Calu3 (cell line): ENCODE results near the gene CPT1B. TPM values are rescaled to one million over a fixed set of nuclear protein-coding genes. Genes with fewer than 3 reads are reported as not detected.

ENCODE experiments used
- Bru-seq: library from RNA; stranded (reverse); fragments of 400-500 nt; gene quantifications from one replicate; lab custom pipeline; 2021; lab: Mats Ljungman, UMichigan
- BruChase-seq, 2 experiments: library from RNA; stranded (reverse); fragments of 400-500 nt; gene quantifications; one replicate each; lab custom pipeline; 2021; lab: Mats Ljungman, UMichigan
- BruUV-seq: library from RNA; stranded (reverse); fragments of 400-500 nt; replicated peaks from 2 replicates; lab custom pipeline; 2021; lab: Mats Ljungman, UMichigan
- CTCF ChIA-PET: fragments of 300-600 bp; sonication (Branson Sonifier 250); formaldehyde crosslinking; loops from one replicate; lab custom pipeline; 2022; ENCODE audit warnings: antibody characterized with exemption; lab: Charles Lee
- DNase-seq: peaks from one replicate; pipeline ENCODE4 v3.0.0; 2022
- H3K27ac Mint-ChIP-seq: one replicate; pipeline ENCODE4 v1.8.0; 2022; ENCODE audit warnings: mixed read lengths; ENCODE audit not compliant: unreplicated experiment
- H3K27me3 Mint-ChIP-seq: one replicate; pipeline ENCODE4 v1.8.0; 2022; ENCODE audit warnings: mixed read lengths; ENCODE audit not compliant: unreplicated experiment
- H3K36me3 Mint-ChIP-seq: one replicate; pipeline ENCODE4 v1.8.0; 2022; ENCODE audit warnings: mild to moderate bottlenecking, moderate library complexity, mixed read lengths; ENCODE audit not compliant: insufficient read depth, unreplicated experiment
- H3K4me1 Mint-ChIP-seq: one replicate; pipeline ENCODE4 v1.8.0; 2022; ENCODE audit warnings: mild to moderate bottlenecking, low read depth, mixed read lengths; ENCODE audit not compliant: unreplicated experiment
- H3K4me3 Mint-ChIP-seq: one replicate; pipeline ENCODE4 v1.8.0; 2022; ENCODE audit warnings: mild to moderate bottlenecking, low read depth, moderate library complexity, mixed read lengths; ENCODE audit not compliant: unreplicated experiment
- H3K9me3 Mint-ChIP-seq: one replicate; pipeline ENCODE4 v1.8.0; 2022; ENCODE audit warnings: low read depth, mixed read lengths; ENCODE audit not compliant: unreplicated experiment
- CTCF ChIP-seq: fragments of 200-600 bp; IDR thresholded peaks from one replicate; pipeline ENCODE4 v1.8.0; 2022; ENCODE audit warnings: antibody characterized with exemption; ENCODE audit not compliant: unreplicated experiment
- intact Hi-C: fragments of 100-400 bp; cut with micrococcal nuclease; formaldehyde crosslinking; loops from one replicate; pipeline ENCODE4 v1.10.0; 2022; ENCODE audit not compliant: unreplicated experiment
- long read RNA-seq: library from polyadenylated mRNA; stranded (forward); transcript quantifications from one replicate; pipeline ENCODE4 v2.0.0, GENCODE V29; 2022
- total RNA-seq: library from RNA; stranded (reverse); gene quantifications from 2 replicates; pipeline ENCODE4 v1.2.3, GENCODE V29; 2022

The CPT1B gene
- total RNA-seq (72.6 and 77.0 TPM in 2 replicates), Bru-seq, nascent RNA (percentile 58 among the genes with signal in this experiment), BruChase-seq, experiment 1, labeled RNA remaining after a 6-hour chase (percentile 87 among the genes with signal in this experiment), BruChase-seq, experiment 2, labeled RNA remaining after a 2-hour chase (percentile 84 among the genes with signal in this experiment)
- long read RNA-seq, partial matches to known transcripts = 0 of 7 reads
- long read RNA-seq, other reads (novel, unspliced or antisense) = 7 of 7 reads

- peak within 1 kb of the TSS; percentile 34 for H3K27ac Mint-ChIP-seq
- CTCF ChIA-PET = interaction anchor here (0.6 kb wide), 1 partner anchor 13 kb away, joined by 3 read pairs; no protein-coding TSS in a partner anchor
- H3K4me3 Mint-ChIP-seq = no peak within 1 kb of the TSS
- no peaks in the 10 kb centered on the region for H3K4me1 Mint-ChIP-seq
- intact Hi-C loops = no loop called here
- no TSS peak for BruUV-seq
- DNase-seq = no peak
- peaks cover 74% of the 10 kb centered on the region for H3K36me3 Mint-ChIP-seq
- TF ChIP-seq CTCF = no peak
- no peaks in the 10 kb centered on the region for H3K9me3 Mint-ChIP-seq
- H3K27me3 Mint-ChIP-seq = no peaks in the 10 kb centered on the region
Measured at GRCh38 chr22:50577987-50578775, at the start of gene CPT1B. Gene CPT1B (minus strand): TSS chr22:50578427. CDS start chr22:50577915, 512 bp downstream.

GRCh38 chr22:50626850-50627641 is 48.8 kb upstream of the CPT1B start:
- CTCF ChIA-PET = interaction anchor here (0.6 to 1.1 kb wide), 2 partner anchors 8 to 73 kb away, joined by 3 to 4 read pairs; no protein-coding TSS in a partner anchor
- DNase-seq = no peak
- BruUV-seq = no TSS peak
- Mint-ChIP-seq H3K27ac (no peak overlapping the region), H3K9me3 (no peaks in the 10 kb centered on the region), H3K4me1 (peaks cover 37% of the 10 kb centered on the region), H3K4me3 (peak overlapping the region; percentile 80), H3K36me3 (peaks cover 32% of the 10 kb centered on the region), H3K27me3 (no peaks in the 10 kb centered on the region)
- no peak for TF ChIP-seq CTCF
- intact Hi-C loops = no loop called here

- no peak for DNase-seq
- intact Hi-C loops = no loop called here
- H3K4me3 Mint-ChIP-seq = no peak overlapping the region
- no peak for TF ChIP-seq CTCF
- no peaks in the 10 kb centered on the region for H3K9me3 Mint-ChIP-seq
- no peaks in the 10 kb centered on the region for H3K27me3 Mint-ChIP-seq
- no peak overlapping the region for H3K27ac Mint-ChIP-seq
- CTCF ChIA-PET = no interaction called here
- H3K4me1 Mint-ChIP-seq = peaks cover 44% of the 10 kb centered on the region
- BruUV-seq = no TSS peak
- peaks cover 37% of the 10 kb centered on the region for H3K36me3 Mint-ChIP-seq
Measured at GRCh38 chr22:50626314-50626849, 48.2 kb upstream of the CPT1B start.
